A673 (cell line): ENCODE measurements around the gene CCDC148. TPM values are rescaled to one million over a fixed set of nuclear protein-coding genes. Genes with fewer than 3 reads are reported as not detected.

ENCODE experiments used
- BruUV-seq: library from RNA; stranded (reverse); fragments of 400-500 nt; replicated peaks from 2 replicates; lab custom pipeline; 2021; lab: Mats Ljungman, UMichigan
- CTCF ChIA-PET: fragments of 300-600 bp; sonication (Branson Sonifier 250); formaldehyde crosslinking; loops from one replicate; lab custom pipeline; 2022; ENCODE audit warnings: antibody characterized with exemption; lab: Charles Lee
- POLR2A ChIA-PET: fragments of 300-600 bp; sonication (Branson Sonifier 250); formaldehyde crosslinking; loops from one replicate; lab custom pipeline; 2022; ENCODE audit warnings: antibody characterized with exemption; ENCODE audit not compliant: low non-redundant PET; lab: Charles Lee
- DNase-seq: peaks from one replicate; pipeline ENCODE4 v3.0.0-alpha.2; 2015; ENCODE audit warnings: low spot score
- H3K27ac ChIP-seq: fragments of 200-600 bp; sonication (generic); 2 replicates; pipeline ENCODE4 v1.5.1; 2016; ENCODE audit warnings: mixed run types, low read depth, mild to moderate bottlenecking, mixed read lengths, antibody characterized with exemption, low read length; ENCODE audit not compliant: poor library complexity, severe bottlenecking
- H3K27me3 ChIP-seq: fragments of 200-600 bp; sonication (generic); replicated peaks from 2 replicates; pipeline ENCODE4 v1.6.1; 2017; ENCODE audit warnings: mixed run types, low read depth, mild to moderate bottlenecking, mixed read lengths, antibody characterized with exemption, low read length; ENCODE audit not compliant: insufficient read depth, poor library complexity
- H3K36me3 ChIP-seq: fragments of 200-600 bp; sonication (generic); 2 replicates; pipeline ENCODE4 v1.6.1; 2016; ENCODE audit warnings: mixed run types, mild to moderate bottlenecking, mixed read lengths, antibody characterized with exemption, low read length; ENCODE audit not compliant: insufficient read depth, poor library complexity, severe bottlenecking
- H3K4me1 ChIP-seq: fragments of 200-600 bp; sonication (generic); 2 replicates; pipeline ENCODE4 v1.6.1; 2017; ENCODE audit warnings: mixed run types, mild to moderate bottlenecking, mixed read lengths, antibody characterized with exemption, low read length; ENCODE audit not compliant: insufficient read depth, poor library complexity, severe bottlenecking
- H3K4me3 ChIP-seq: fragments of 200-600 bp; sonication (generic); 2 replicates; pipeline ENCODE4 v1.5.1; 2016; ENCODE audit warnings: low read depth, mixed run types, mild to moderate bottlenecking, mixed read lengths, low read length; ENCODE audit not compliant: poor library complexity, severe bottlenecking
- H3K9me3 ChIP-seq: fragments of 200-600 bp; sonication (generic); 2 replicates; pipeline ENCODE4 v1.6.1; 2016; ENCODE audit warnings: mixed run types, low read depth, mild to moderate bottlenecking, mixed read lengths, antibody characterized with exemption, low read length; ENCODE audit not compliant: poor library complexity, severe bottlenecking
- EZH2 ChIP-seq: fragments of 200-600 bp; sonication (generic); IDR thresholded peaks from 2 replicates; pipeline ENCODE4 v1.6.1; 2017; ENCODE audit warnings: borderline replicate concordance, low read depth, mild to moderate bottlenecking, mixed read lengths, antibody characterized with exemption, low read length; ENCODE audit not compliant: poor library complexity, severe bottlenecking
- intact Hi-C: fragments of 100-400 bp; cut with micrococcal nuclease; formaldehyde crosslinking; loops from one replicate; pipeline ENCODE4 v1.10.0; 2022; ENCODE audit not compliant: unreplicated experiment
- total RNA-seq: library from RNA; stranded (reverse); gene quantifications from 2 replicates; pipeline ENCODE4 v1.2.3, GENCODE V29; 2021
- TF ChIP-seq, protein P1 (sequence below): fragments of 300-800, 200-600 bp; sonication (generic); conservative IDR thresholded peaks from 2 replicates; pipeline ENCODE4 v1.5.1; 2017; ENCODE audit warnings: low read depth, mild to moderate bottlenecking, antibody characterized with exemption, low read length, moderate library complexity, mixed read lengths

The CCDC148 gene
- total RNA-seq, 1 experiment from 2014 or later, result 0.90 TPM

DNA sequence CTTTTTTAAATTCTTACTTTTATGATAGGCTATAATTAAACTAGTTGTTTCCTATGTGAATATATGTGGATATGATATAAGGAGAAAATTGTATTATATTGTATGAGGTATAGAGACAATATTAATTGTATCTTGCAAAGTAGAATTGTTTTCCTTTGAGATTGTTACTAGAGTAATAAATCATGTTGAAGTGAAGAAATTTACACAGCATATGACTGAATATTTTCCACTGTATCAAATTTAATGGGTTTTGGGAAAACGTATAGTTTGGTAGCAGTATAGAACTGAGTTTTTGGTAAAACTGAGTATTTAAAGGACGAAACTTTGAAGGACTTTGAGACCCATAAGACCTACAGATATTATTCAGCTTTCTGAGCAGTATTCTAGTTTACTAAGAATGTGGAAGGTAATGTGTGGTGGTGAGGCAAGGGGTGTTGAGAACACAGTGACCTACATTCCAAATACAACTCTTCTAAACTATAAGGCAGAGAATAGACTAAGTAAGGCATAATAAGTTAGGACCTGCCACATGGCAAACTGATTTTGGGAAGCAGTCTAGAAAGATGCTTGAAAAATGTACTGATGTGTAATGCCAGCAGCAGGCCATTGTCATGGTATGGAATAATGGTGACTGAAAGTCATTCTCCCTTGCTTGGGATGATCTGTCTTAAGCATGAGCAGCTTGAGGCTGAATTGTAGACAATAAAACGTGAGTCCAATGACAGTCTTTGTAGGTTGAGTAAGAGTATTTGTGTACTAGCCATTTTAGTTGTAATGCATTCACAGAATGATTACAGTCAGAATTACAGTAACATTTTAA, 29.8 kb upstream of the CCDC148 start:
- Histone ChIP-seq H3K27ac (no peak overlapping the region), H3K4me1 (peaks cover 69% of the 10 kb centered on the region), H3K27me3 (no peaks in the 10 kb centered on the region), H3K36me3 (no peaks in the 10 kb centered on the region), H3K9me3 (no peaks in the 10 kb centered on the region), H3K4me3 (no peak overlapping the region)
- TF ChIP-seq EZH2, result no peak
- TF ChIP-seq, protein P1, sequence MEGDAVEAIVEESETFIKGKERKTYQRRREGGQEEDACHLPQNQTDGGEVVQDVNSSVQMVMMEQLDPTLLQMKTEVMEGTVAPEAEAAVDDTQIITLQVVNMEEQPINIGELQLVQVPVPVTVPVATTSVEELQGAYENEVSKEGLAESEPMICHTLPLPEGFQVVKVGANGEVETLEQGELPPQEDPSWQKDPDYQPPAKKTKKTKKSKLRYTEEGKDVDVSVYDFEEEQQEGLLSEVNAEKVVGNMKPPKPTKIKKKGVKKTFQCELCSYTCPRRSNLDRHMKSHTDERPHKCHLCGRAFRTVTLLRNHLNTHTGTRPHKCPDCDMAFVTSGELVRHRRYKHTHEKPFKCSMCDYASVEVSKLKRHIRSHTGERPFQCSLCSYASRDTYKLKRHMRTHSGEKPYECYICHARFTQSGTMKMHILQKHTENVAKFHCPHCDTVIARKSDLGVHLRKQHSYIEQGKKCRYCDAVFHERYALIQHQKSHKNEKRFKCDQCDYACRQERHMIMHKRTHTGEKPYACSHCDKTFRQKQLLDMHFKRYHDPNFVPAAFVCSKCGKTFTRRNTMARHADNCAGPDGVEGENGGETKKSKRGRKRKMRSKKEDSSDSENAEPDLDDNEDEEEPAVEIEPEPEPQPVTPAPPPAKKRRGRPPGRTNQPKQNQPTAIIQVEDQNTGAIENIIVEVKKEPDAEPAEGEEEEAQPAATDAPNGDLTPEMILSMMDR, result no peak
- CTCF ChIA-PET, result no interaction called here
- intact Hi-C loops, result no loop called here
- POLR2A ChIA-PET, result no interaction called here
- DNase-seq, result no peak
- no TSS peak for BruUV-seq

DNA sequence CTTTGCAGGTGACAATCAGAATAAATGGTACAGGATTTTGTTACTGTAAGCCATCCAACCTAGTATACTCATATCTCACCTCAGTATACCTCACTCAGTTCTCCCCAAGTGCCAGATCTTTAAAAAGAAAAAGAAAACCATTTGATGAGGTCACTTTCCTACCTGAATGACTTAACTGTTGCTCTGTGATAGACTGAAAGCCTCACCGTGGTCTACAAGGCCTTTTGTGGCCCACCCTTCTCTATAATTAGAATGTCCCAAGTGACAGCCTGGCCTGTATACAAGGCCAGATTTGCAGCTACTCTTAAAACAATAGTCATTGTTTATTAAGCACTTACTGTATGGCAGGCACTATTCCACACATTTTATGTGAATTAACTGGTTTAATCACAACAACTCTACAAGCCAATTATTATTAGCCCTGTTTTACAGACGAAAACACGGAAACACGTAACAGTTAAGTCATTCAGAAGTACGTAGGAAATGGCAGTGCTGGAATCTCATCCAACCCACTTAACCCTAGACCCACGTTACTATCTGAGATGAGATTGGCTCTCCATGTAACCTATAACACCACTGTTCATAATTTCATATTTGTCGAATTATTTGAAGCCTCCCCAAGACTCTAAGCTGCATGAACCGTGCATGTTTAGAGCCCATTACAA, 28.5 kb upstream of the CCDC148 start:
- no peak for DNase-seq
- no TSS peak for BruUV-seq
- Histone ChIP-seq H3K27ac (no peak overlapping the region), H3K4me1 (peaks cover 58% of the 10 kb centered on the region), H3K4me3 (no peak overlapping the region), H3K9me3 (no peaks in the 10 kb centered on the region), H3K36me3 (no peaks in the 10 kb centered on the region), H3K27me3 (no peaks in the 10 kb centered on the region)
- TF ChIP-seq EZH2, result no peak
- TF ChIP-seq, protein P1, result no peak
- POLR2A ChIA-PET, result interaction anchor here (0.6 kb wide), 1 partner anchor 338 kb away, joined by 4 read pairs; no protein-coding TSS in a partner anchor
- intact Hi-C loops, result no loop called here
- CTCF ChIA-PET, result no interaction called here

DNA sequence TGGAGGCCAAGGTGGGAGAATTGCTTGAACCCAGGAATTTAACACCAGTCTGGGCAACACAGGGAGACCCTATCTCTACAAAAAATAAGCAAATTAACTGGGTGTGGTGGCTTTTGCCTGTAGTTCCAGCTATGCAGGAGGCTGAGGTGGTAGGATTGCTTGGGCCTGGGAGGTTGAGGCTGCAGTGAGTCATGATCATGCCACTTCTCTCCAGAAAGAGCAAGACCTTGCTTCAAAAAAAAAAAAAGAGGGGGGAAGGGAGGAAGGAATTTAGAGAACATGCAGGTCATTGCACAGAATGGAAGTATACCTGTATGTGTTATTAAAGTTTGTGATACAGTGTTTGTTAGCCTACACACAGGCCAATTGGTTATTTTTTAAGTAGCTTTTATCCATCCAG, 26.0 kb upstream of the CCDC148 start:
- Histone ChIP-seq H3K27ac (no peak overlapping the region), H3K9me3 (no peaks in the 10 kb centered on the region), H3K4me1 (peaks cover 50% of the 10 kb centered on the region), H3K27me3 (no peaks in the 10 kb centered on the region), H3K36me3 (no peaks in the 10 kb centered on the region), H3K4me3 (no peak overlapping the region)
- intact Hi-C loops, result no loop called here
- no TSS peak for BruUV-seq
- no peak for DNase-seq
- TF ChIP-seq EZH2, result no peak
- TF ChIP-seq, protein P1, result no peak
- ChIA-PET POLR2A (no interaction called here), CTCF (no interaction called here)
